Epidermal melanocyte (primary cell): ENCODE data around the gene ZBTB38.

Experiments used
- DNase-seq: peaks from one replicate; pipeline ENCODE4 v3.0.0; 2011; ENCODE audit warnings: low spot score; ENCODE audit not compliant: insufficient read length

ZBTB38 gene

DNA sequence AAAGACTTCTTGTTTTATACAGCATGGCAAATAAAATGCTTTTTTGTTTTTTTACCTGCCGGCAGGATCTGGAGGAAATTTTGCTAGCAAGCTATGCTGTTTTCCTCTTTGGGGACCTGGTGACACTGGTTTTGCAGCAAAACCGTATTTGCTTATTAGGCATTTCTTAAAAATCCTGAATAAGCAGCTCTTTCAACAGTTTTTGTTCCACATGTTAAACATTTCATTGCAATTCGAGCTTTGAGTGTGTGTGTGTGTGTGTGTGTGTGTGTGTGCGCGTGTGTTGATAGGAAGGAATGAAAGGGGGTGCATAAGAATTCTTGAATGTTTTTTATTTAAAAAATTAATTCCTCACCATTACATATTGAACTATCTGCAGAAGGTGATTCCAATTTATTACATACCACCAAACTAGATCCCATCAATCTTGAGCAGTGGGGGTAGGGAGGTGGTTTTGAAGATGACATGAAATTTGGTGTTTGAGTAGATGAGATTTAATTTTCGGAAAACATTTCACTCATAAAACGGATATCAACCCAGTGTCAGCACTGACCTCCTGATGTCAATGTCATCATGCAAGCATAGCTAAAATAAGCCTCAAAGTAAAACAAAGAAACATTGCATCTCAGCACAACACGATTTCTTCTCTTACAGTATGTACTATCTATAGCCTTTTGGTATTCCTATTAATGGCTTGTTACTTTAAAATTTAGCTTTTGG, 17.3 kb downstream of the ZBTB38 start:
- no peak for DNase-seq

DNA sequence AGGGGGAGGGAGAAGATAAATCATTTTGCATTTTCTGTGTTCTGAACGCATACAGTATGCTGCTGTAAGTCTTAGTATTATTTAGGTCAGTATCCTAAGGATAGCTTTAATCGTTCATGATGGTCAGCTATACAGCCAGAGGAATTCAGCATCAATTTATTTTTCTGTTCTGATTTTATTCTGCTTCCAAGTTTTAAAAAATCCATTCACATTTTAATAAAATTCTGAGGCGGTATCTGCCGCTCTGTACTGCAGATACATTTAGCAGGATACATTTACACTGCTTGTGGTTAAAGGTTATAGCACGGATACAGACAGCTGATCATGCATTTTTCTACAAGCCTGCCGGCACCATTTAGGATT, 17.8 kb downstream of the ZBTB38 start:
- DNase-seq, result no peak

DNA sequence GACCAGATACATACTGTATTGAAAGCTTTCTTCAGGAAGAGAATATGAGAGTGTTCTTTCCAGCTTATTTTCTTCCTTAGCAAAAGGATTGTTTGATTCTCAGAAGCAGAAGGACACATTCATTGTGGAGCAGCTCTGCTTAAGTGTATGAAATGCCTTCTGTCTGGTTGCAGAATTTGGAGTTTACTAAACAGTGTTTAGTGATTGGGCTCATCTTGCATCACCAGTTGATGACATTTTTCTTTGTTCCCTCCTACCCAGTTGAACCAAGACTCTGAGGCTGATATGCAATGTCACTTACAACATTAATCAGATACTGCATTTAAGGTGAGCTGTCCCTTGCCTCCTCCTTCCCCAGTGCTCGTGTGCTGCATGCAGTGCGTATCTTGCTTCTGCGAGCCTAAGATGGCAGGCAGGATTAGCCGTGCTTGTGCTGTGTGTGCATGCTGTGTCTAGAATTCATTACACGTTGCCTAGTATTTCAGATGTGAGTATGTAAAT, 18.4 kb downstream of the ZBTB38 start:
- DNase-seq, result no peak

DNA sequence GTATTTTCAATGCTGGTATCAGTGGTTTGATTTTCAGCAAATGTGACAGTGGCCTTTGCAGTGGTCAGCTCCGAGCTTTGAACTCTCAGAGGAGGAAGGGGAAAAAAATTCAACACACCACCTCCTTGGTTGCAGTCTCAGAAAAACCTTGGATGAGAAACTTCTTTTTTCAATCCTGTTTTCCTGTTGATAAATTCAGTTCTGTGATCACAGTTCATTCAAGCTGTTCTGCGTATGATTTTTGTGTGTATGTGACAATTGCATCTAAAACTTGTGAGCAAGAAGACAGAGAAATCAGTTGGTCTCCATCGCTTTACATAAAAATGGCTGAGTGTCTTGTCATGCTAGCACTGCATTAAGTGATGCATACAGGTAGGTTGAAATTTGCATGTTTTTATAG, 19.2 kb downstream of the ZBTB38 start:
- DNase-seq, result no peak

DNA sequence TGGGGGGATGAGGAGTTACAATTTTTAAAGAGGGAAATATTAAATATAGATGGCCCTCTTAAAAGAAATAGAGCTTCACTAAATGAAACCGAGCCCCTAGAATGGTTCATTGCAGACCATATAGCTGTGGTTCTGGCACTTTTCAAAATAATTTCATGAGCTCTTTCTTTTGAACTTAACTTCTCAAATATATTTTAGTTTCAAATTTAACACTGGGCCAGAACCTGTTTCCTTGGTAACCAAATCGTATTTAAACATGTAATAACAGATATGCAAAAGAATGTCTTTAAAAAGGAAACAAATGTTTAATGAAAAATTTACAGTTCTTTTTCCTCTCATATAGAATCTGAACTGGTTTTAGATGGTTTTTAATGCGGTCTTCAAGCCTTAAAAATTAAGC, 20.1 kb downstream of the ZBTB38 start:
- no peak for DNase-seq

DNA sequence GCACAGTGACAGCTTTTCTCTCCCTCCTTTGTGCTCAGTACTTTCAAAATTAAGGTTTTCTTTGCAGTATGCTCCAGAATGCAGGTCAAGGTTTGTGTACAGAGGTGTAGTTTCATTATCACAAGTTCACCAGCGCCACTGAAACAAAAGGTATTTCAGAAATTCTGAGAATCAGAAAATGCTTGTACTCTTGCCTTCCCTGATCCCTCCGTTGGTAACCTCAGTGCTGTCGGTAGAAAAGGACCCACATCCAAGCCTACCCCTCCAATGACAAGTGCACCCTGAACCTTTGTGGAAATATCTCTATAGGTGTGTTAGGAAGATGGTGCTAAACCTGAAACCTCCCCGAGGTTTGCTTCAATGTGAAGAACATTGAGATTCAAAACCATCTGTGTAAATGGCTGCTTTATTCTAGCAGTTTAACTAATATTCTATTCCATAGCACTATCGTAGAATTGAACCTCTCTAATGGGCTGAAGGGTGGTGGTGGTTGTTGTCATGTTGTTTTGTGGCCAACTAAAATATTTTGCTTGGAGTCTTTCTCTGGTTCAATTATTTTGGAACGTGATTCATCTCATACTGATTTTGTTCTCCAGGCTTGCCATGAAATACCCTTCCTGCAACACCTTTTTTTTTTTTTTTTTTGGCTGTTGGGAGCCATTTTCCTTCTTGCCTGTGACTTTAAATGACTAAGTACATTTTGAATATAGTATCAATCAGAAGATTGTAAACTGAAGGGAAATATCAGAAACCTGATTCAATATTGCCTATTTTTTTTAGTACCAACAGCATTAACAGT, 20.7 kb downstream of the ZBTB38 start:
- no peak for DNase-seq

DNA sequence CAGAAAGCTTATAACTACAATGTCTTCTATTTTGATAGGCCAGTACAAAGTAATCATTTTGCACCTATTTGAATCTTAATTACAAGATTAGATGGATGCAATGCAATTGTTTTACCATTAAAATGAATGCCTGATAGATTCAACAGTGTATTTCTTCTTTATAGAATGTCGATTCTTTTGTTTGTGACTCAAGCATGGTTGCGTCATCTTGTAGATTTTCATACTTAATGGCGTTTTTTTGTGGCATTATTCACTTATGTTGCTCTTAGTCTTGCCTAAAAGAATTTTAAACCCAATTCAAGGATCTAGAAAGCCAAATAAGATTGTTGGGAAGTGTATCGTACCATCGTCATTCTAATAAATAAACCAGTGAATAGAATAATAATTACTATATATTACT, 21.4 kb downstream of the ZBTB38 start:
- no peak for DNase-seq

DNA sequence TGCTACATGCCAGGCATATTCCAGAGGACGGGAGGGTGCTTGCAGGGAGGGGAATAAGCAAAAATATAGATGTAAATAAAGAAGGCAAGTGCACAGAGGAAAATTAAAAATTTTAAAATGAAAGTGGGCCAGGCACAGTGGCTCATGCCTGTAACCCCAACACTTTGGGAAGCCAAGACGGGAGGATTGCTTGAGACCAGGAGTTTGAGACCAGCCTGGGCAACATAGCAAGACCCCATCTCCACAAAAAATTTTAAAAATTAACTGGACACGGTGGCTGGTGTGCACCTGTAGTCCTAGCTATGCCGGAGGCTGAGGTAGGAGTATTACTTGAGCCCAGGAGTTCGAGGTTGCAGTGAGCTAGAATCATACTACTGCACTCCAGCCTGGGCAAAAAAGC, 22.4 kb downstream of the ZBTB38 start:
- DNase-seq, result no peak

DNA sequence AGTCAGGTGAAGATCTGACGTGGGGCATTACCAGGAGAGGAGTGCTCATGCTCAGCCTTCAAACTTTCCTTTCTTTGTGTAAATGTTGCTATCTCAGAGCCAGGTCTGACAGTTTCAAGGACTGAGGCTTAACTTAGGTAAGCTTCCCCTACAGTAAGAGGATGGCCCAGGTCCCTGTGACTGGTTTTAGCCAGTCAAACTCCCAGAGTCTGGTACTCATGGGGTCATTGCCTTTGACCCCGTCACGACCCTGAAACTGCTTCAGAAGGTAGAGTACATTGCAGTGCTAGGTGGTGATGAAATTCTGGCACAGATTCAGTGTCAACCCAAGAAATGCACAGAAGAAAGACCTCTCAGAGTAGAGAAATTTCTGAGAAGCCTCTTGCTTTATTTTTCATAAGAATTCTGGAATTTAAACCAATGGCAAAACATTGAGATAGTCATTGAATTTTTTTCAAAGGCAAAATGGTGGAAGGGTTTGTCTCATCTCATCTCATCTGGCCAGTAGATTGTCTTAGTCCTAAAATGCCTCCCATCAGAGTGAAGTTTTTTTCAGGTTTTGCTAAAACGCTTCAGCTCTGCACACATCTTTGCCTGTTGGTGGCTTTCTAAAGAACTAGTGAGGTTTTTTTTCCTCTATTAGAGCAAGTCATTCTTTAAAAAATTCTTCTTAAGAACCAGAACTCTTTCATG, 23.1 kb downstream of the ZBTB38 start:
- no peak for DNase-seq

DNA sequence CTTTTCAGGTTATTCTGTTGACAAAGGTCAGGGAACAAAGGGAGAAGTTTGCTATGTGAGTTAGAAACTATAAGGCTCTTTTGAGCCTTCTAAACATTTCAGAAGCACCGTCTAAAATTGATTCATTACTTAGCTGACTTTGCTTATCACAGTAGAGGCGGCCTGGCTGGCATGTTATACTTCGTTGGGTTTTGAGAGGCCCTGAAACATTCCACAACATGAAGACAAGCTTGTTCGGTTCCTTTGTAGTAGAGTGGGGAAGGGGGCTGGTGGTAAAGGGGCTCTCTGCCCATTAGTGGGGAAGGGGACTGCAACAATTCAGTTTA, 23.6 kb downstream of the ZBTB38 start:
- no peak for DNase-seq

DNA sequence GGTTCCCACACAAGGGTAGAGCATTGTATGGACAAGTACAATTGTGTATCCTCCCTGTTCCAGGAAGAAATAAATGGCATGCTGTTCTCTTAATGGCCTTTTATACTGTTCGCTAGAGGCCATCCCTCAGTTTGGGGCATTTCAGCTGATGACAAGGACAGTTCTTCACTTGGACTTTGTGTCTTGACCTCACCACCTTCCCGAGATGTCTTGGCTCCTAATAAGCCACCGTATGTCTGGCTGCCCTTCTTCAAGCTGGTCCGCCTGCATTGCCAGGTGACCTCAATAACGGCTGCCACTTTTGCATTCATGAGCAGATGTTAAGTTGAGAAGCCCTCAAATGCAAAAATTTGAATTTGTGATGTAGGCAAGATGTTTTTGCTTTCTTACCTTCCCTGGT, 24.1 kb downstream of the ZBTB38 start:
- DNase-seq, result no peak

DNA sequence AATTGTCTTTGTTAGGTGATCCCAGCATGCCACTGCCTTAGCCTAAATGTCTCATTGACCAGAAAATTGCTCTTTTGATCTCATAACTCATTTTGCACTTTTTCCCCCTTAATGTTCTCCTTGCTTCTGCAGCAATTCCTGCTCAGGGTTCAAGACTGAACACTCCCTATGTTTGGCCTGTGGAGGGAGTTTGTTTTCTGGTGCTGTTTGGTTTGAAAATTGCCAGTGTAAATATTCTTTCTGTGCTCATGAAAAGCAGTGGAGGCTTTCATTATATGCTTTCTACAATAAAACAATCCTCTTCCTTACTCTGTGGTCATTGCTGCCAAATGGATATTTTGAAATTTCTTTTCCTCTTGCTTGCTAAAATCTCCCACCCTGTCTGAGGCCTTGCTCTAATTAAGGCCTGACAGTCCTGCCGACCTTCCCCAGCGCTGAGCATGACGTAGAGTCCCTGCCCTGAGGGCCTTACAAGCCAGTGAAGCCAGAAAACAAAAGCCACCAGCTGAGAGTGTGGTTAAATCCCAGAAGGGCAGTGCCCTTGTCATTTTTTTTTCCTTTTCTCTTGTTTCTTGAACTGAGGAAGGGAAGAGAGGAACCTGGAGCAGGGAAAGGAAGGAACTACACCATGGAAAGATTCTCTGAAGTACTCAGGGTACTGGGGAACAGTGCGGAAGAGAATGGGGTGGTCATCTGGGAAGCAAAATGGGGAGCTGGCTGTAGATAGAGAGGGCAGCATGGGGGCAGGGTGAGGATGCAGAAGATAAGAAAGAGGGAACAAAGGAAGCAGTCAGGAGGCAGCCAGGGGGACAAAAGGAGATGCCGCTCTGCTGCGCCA, 24.8 kb downstream of the ZBTB38 start:
- DNase-seq, result peak; percentile 51

DNA sequence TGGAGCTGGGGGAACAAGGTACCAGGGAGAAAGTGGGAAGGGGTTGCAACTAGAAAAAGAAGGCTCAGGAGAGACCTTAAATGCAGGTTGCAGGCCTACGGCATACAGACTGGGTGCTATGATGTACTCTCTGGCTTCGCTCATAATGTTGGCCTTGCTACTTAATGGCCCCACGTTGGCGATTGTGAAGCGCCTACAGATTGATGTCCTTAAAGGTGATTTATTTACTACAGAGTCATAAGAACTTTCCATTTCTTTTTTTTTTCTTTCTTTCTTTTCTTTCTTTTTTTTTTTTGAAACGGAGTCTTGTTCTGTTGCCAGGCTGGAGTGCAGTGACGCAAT, 25.4 kb downstream of the ZBTB38 start:
- DNase-seq, result no peak

DNA sequence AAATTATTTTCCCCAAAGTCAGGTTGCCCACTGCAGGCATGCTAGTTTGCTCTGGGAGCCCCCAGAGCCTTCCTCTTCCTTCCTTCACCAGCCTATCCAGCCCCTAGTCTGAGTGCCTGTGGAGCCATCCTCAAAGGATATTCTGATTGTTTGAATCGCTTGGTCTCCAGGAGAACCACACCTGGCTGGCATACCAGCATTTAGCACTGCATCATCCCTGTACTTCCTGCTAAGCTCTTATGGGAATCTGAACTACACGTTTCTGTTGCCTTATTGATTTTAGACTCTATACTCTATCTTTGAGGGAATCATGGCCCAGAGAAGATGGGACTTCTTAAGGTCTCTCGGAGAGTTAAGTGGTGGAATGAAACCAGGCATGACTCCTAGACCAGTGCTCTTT, 26.3 kb downstream of the ZBTB38 start:
- DNase-seq, result no peak

DNA sequence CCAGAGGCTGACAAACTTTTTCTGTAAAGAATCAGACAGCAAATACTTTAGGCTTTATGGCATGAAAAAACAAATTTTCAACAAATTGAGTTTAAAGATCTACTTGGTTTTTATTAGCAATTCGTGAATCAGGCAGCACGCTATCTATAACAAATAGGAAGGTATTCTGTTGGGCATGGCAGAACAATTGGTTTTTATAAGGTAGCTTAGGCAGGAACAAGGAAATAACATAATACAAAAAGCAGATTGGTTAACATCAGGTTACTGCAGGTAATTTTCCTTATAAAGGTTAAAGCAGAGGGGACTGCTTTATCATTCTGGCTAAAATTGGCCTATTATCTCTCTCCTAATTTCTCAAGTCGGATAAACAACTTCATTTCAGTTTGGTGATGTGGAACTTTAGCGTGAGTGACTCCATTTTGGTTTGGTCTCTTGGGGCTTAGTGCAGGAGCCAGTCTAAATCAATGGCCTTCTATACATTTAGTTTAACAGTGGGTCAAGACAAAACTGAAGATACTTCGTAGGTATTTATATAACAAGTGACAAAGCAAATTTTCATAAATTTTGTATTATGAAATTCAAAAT, 26.8 kb downstream of the ZBTB38 start:
- no peak for DNase-seq

DNA sequence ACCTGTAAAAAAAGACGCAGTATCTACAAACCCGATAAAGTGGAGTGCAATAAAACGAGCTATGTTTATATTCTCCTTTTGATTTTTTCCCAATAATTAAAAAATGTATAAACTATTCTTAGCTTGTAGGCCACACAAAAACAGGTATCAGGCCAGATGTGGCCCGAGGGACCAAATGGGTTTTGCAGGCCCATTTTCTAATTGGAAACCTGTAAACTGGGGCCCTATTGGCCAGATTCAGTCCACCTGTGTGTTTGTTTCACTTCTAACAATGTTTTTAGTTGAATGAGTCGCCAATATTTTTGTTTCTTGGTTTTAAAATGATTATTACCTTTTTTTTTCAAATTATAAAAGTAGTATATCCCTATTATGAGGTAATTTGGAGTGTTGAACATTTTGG, 29.7 kb downstream of the ZBTB38 start:
- DNase-seq, result no peak

DNA sequence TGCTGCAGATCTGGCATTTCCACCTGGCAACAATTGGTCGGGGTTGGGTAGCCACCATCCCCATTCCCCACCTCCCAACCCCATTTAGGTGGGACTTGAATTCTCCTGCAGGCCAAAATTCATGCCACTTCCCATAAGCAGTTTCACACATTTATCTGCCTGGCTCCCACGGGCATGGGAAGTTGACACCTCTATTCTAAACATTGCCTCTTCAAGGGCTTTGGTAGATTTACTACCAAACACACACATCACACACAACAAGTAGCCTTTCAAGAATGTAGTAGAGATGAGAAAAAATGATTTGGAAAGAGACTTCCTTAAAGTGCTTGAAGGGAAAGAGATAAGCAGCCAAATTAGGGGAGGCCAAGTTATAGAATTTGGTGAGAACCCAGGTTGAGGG, 30.9 kb downstream of the ZBTB38 start:
- no peak for DNase-seq

DNA sequence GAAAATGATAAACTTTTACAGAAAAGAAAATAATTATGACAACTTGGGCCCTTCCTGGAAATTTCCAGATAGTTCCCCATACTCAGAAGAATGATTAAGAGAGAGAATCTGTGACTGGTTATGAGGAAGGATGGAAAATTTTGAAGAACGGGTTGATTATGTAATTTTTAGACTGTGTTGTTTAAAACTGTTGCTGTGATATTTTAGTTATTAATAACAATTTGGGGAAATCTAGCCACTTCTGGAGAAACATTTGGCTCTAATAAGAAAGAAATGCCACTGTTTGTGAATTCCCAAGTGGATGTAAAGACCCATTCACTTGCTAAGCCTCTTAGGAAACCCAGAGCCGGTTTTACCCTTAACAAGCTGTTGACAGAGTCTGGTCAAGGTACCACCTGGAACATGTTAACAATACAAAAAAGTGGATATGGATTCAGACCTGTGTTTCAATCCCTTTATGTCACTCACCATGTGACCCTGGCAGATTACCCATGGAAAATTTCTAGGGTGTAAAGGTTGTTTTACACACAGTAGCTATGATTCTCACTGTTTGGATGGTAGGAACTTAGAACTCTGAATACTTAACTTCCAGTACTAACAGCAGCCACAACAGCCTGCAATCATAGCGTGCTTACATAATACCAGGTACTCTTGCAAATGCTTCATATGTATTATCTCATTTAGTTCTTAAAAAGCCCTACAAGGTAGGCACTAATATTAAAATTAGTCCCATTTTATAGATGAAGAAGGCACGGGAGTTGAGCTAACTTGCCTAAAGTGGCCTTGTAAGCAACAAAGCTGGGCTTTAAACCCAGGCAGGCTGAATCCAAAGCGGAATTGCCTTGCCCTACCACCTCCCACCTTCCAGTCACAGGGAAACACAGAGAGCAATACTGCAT, 32.0 kb downstream of the ZBTB38 start:
- no peak for DNase-seq

DNA sequence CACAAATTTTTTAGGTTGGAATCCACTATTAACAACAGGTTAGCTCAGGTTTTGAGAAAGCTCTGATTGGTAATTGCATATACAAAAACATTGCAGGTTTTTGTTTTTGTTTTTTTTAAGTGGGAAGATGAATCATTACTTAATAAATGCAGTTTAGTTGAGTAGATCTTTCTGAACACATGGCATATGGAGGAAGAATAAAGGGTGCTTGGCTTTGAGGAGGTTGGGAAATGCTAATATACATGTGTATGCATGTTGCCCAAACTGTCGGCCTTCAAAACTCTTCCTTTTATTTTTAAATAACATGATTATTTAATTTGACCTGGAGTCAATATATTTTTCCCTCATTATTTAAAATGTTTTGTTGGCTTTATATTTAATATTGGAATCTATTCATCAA, 32.8 kb downstream of the ZBTB38 start:
- DNase-seq, result no peak
